OCI-LY3 (cell line): Measurements from ENCODE around the gene SNED1.

Source experiments
- H2AFZ ChIP-seq: fragments of 200-600, 300-600 bp; shearing (Covaris generic); 2 replicates; pipeline ENCODE4 v1.6.0; 2014; ENCODE audit warnings: antibody characterized with exemption, low read depth, low read length
- H3K27ac ChIP-seq: fragments of 200-600, 300-600 bp; sonication (generic); 2 replicates; pipeline ENCODE4 v1.5.1; 2014; ENCODE audit warnings: mild to moderate bottlenecking, low read length, moderate library complexity, mixed read lengths
- H3K27me3 ChIP-seq: fragments of 200-600, 300-600 bp; sonication (generic); 2 replicates; pipeline ENCODE4 v1.6.1; 2014; ENCODE audit warnings: low read depth, low read length, mixed read lengths
- H3K36me3 ChIP-seq: fragments of 200-600, 300-600 bp; sonication (generic); replicated peaks from 2 replicates; pipeline ENCODE3; 2014; ENCODE audit warnings: low read depth, low read length, mixed read lengths
- H3K4me1 ChIP-seq: fragments of 300-600, 200-600 bp; sonication (generic); 2 replicates; pipeline ENCODE4 v1.6.1; 2014; ENCODE audit warnings: low read length, mixed read lengths
- H3K4me2 ChIP-seq: fragments of 200-600, 300-600 bp; sonication (generic); 2 replicates; pipeline ENCODE4 v1.6.1; 2014; ENCODE audit warnings: low read length, mixed read lengths
- H3K4me3 ChIP-seq: fragments of 300-600, 200-600 bp; sonication (generic); 2 replicates; pipeline ENCODE4 v1.5.1; 2014; ENCODE audit warnings: antibody characterized with exemption, mild to moderate bottlenecking, low read length, moderate library complexity
- H3K79me2 ChIP-seq: fragments of 300-600, 200-600 bp; shearing (Covaris generic); 2 replicates; pipeline ENCODE4 v1.6.1; 2014; ENCODE audit warnings: mild to moderate bottlenecking, low read length, mixed read lengths
- H3K9ac ChIP-seq: fragments of 300-600, 200-600 bp; shearing (Covaris generic); 2 replicates; pipeline ENCODE4 v1.6.0; 2014; ENCODE audit warnings: mild to moderate bottlenecking, low read length, moderate library complexity
- H3K9me3 ChIP-seq: fragments of 200-600, 300-600 bp; shearing (Covaris generic); 2 replicates; pipeline ENCODE4 v1.6.1; 2014; ENCODE audit warnings: low read length, mixed read lengths; ENCODE audit not compliant: insufficient read depth
- H4K20me1 ChIP-seq: fragments of 200-600, 300-600 bp; sonication (generic); 2 replicates; pipeline ENCODE4 v1.6.1; 2016; ENCODE audit warnings: low read length, mixed read lengths; ENCODE audit not compliant: insufficient read depth
- EZH2phosphoT487 ChIP-seq: fragments of 200-600 bp; shearing (Covaris generic); IDR thresholded peaks from 2 replicates; pipeline ENCODE4 v1.6.1; 2018; ENCODE audit warnings: antibody characterized with exemption, mixed run types, low read depth
- TF ChIP-seq, protein P1 (sequence below): fragments of 200-600, 300-600 bp; sonication (generic); IDR thresholded peaks from 2 replicates; pipeline ENCODE4 v1.5.1; 2014; ENCODE audit warnings: antibody characterized with exemption, low read length, low read depth

SNED1 gene

DNA sequence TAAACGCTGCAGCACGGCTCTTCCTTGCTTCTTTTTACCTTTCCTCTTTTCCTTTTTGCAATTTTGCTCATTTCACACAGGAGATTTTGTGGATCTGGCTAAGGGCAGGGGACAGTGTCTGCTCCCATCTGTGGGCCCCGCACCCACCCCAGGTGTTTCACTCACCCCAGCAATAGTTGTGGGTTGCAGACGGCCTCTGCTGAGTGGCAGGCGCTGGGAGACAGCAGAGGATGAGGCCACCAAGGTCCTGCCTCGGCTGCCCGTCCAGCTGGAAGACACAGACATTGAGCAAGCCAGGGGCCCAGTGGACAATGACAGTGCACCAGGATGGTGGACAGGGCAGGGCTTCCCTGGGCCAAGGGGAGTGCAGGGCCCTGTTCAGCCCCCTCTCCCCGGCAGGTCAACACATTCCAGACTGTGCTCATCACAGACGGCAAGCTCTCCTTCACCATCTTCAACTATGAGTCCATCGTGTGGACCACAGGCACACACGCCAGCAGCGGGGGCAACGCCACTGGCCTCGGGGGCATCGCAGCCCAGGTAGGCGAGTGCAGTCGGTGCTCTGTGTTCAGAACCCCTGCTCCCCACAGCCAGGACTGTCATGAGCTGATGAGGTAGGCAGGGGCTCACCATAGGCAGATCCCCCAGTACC lies 35.0 kb downstream of the SNED1 start:
- no peaks in the 10 kb centered on the region for H3K9me3 ChIP-seq
- no peak for TF ChIP-seq EZH2phosphoT487
- TF ChIP-seq, protein P1, sequence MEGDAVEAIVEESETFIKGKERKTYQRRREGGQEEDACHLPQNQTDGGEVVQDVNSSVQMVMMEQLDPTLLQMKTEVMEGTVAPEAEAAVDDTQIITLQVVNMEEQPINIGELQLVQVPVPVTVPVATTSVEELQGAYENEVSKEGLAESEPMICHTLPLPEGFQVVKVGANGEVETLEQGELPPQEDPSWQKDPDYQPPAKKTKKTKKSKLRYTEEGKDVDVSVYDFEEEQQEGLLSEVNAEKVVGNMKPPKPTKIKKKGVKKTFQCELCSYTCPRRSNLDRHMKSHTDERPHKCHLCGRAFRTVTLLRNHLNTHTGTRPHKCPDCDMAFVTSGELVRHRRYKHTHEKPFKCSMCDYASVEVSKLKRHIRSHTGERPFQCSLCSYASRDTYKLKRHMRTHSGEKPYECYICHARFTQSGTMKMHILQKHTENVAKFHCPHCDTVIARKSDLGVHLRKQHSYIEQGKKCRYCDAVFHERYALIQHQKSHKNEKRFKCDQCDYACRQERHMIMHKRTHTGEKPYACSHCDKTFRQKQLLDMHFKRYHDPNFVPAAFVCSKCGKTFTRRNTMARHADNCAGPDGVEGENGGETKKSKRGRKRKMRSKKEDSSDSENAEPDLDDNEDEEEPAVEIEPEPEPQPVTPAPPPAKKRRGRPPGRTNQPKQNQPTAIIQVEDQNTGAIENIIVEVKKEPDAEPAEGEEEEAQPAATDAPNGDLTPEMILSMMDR, result no peak
- no peak overlapping the region for H3K4me2 ChIP-seq
- no peak overlapping the region for H3K9ac ChIP-seq
- H3K27ac ChIP-seq, result no peak overlapping the region
- H3K4me3 ChIP-seq, result no peak overlapping the region
- no peak overlapping the region for H2AFZ ChIP-seq
- H3K27me3 ChIP-seq, result no peaks in the 10 kb centered on the region
- H3K4me1 ChIP-seq, result no peaks in the 10 kb centered on the region
- H3K36me3 ChIP-seq, result no peaks in the 10 kb centered on the region
- H3K79me2 ChIP-seq, result no peaks in the 10 kb centered on the region
- no peaks in the 10 kb centered on the region for H4K20me1 ChIP-seq

DNA sequence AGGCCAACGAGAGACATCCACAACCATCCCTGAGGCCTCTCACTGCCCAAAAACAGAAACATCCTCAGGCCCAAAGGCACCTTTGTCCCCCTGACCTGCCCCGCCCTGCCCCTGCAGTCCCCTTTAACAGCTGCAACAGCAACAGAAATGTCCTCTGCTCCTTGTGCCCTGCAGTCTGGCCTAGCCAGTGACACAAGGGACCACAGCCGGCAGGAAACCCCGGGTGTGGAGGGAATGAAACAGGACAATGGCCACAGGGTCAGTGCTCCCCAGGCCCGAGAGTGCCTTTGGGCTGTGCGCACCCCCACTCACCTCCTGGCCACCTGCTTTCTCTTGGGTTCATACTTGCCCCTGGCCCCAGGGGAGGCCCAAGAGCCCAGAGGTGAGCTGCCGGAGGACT lies 35.6 kb downstream of the SNED1 start:
- Histone ChIP-seq H3K4me3 (no peak overlapping the region), H3K9me3 (no peaks in the 10 kb centered on the region), H3K27me3 (no peaks in the 10 kb centered on the region), H3K36me3 (no peaks in the 10 kb centered on the region), H3K4me1 (no peaks in the 10 kb centered on the region), H2AFZ (no peak overlapping the region), H3K79me2 (no peaks in the 10 kb centered on the region), H4K20me1 (no peaks in the 10 kb centered on the region), H3K4me2 (no peak overlapping the region), H3K9ac (no peak overlapping the region), H3K27ac (no peak overlapping the region)
- TF ChIP-seq EZH2phosphoT487, result no peak
- TF ChIP-seq, protein P1, result no peak

DNA sequence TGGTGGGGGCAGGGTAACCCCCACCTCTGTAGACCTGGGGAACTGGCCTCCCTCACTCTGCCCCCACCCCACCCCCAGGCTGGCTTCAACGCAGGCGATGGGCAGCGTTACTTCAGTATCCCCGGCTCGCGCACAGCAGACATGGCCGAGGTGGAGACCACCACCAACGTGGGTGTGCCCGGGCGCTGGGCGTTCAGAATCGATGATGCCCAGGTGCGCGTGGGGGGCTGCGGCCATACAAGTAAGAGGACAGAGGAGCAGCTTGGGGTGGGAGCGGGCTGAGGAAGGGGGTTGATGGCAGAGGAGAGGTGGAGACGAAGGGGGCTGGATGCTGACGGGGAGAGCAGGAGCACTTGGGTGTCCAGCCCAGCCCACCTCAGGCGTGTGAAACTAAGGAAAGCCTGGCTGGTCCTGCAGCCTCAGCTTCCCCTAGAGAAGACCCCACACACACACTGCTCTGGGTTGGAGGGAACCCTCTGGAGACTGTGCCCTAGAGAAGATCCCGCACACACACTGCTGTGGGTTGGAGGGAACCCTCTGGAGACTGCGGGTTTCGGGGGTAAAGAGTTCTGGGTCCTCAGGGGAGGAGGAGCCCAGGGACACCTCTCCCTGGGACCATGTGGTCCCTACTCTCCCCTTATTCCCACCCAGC lies 36.2 kb downstream of the SNED1 start:
- Histone ChIP-seq H3K4me3 (no peak overlapping the region), H3K27ac (no peak overlapping the region), H3K9ac (no peak overlapping the region), H4K20me1 (no peaks in the 10 kb centered on the region), H3K4me2 (no peak overlapping the region), H3K79me2 (no peaks in the 10 kb centered on the region), H3K4me1 (no peaks in the 10 kb centered on the region), H2AFZ (no peak overlapping the region), H3K27me3 (no peaks in the 10 kb centered on the region), H3K9me3 (no peaks in the 10 kb centered on the region), H3K36me3 (no peaks in the 10 kb centered on the region)
- TF ChIP-seq, protein P1, result no peak
- no peak for TF ChIP-seq EZH2phosphoT487

DNA sequence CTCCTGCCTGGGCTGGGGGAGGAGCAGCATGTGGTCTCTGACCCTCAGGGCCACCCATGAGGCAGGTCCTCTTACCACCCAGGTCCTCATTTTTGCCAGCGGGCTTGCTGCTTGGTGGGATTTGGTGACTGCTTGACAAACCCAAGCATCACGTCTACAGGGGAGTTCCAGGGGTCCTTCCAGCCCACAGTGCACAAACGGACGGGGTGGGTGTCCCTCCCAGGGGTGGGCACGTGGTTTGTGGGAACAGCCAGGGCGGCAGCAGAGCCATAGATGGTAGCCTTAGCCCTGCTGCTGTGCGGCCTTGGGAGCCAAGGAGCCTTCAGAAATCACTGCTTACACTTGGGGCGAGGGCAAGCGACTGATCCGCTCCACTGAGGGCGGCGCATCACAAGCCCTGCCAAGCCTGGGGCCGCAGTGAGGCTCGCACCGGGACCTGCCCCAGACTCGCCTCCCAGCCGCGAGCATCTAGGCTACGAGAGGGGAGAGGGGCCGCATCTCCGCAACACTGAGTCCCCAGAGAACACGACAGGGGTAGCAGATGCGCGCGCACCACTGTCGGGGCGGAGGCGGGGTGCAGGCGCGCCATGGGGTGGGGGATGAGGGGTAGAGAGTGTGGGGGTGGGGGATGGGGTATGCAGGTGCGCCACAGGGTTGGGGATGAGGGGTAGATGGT lies 36.9 kb downstream of the SNED1 start:
- H3K4me2 ChIP-seq, result no peak overlapping the region
- H3K79me2 ChIP-seq, result no peaks in the 10 kb centered on the region
- no peak overlapping the region for H3K27ac ChIP-seq
- H3K36me3 ChIP-seq, result no peaks in the 10 kb centered on the region
- H4K20me1 ChIP-seq, result no peaks in the 10 kb centered on the region
- no peak overlapping the region for H2AFZ ChIP-seq
- no peaks in the 10 kb centered on the region for H3K27me3 ChIP-seq
- H3K4me3 ChIP-seq, result no peak overlapping the region
- peaks cover 1% of the 10 kb centered on the region for H3K4me1 ChIP-seq
- TF ChIP-seq, protein P1, result no peak
- TF ChIP-seq EZH2phosphoT487, result no peak
- H3K9ac ChIP-seq, result no peak overlapping the region
- no peaks in the 10 kb centered on the region for H3K9me3 ChIP-seq
